ENCODE results near the gene OR10J1.

The OR10J1 gene

GRCh38 chr1:159483501-159483900, 44.0 kb downstream of the OR10J1 start:
- DNase-seq (ENCODE audit: low read depth in 1 of 2, low spot score in 1 of 2), result no peak
